ENCODE measurements around the gene EIF4E3.

The EIF4E3 gene

GRCh38 chr3:71641674-71642073 lies 83.5 kb downstream of the EIF4E3 start:
- DNase-seq: no peak

- no peak for DNase-seq
These were observed 84.7 kb downstream of the EIF4E3 start for GRCh38 chr3:71640331-71640983.

- DNase-seq: no peak
These were observed 88.7 kb downstream of the EIF4E3 start for GRCh38 chr3:71636482-71636881.

GRCh38 chr3:71636001-71636400 lies 89.2 kb downstream of the EIF4E3 start:
- DNase-seq: no peak

- no peak for DNase-seq
These were observed 90.5 kb downstream of the EIF4E3 start for GRCh38 chr3:71634671-71635070.

- no peak for DNase-seq
These were observed 95.5 kb downstream of the EIF4E3 start for GRCh38 chr3:71629711-71630110.

- no peak for DNase-seq
These were observed 95.9 kb downstream of the EIF4E3 start for GRCh38 chr3:71629289-71629688.

- DNase-seq: no peak
These were observed 96.7 kb downstream of the EIF4E3 start for GRCh38 chr3:71628522-71628921.

GRCh38 chr3:71625676-71626075 lies 99.5 kb downstream of the EIF4E3 start:
- DNase-seq: no peak
